Activated naive CD4-positive, alpha-beta T cell treated with anti-CD3 and anti-CD28 coated beads for 36 hours (primary cell): Measurements from ENCODE around the gene CLCA4. TPM values are rescaled to one million over a fixed set of nuclear protein-coding genes. Genes with fewer than 3 reads are reported as not detected.
A peak's percentile ranks its signal among the peaks of the same experiment; 100 is the strongest.
"Not testable (repeated sequence)": the region's sequence is repeated elsewhere in the genome, so short reads cannot be mapped to it uniquely, and the experiment has no call there.

Experiments
- CTCF ChIA-PET: fragments of 350-600 bp; sonication (Branson Sonifier 250); formaldehyde crosslinking; loops from one replicate; lab custom pipeline; 2021; ENCODE audit warnings: antibody characterized with exemption; lab: Charles Lee
- DNase-seq: peaks from one replicate; pipeline ENCODE4 v3.0.0-alpha.2; 2020
- H3K27ac Mint-ChIP-seq: one replicate; pipeline ENCODE4 v1.8.0; 2021; ENCODE audit warnings: mild to moderate bottlenecking, mixed read lengths
- H3K27me3 Mint-ChIP-seq: one replicate; pipeline ENCODE4 v1.8.0; 2021; ENCODE audit warnings: low read depth, mixed read lengths
- H3K36me3 Mint-ChIP-seq: one replicate; pipeline ENCODE4 v1.8.0; 2021; ENCODE audit warnings: low read depth, mixed read lengths
- H3K4me1 Mint-ChIP-seq: one replicate; pipeline ENCODE4 v1.8.0; 2021; ENCODE audit warnings: low read depth, mixed read lengths
- H3K4me3 Mint-ChIP-seq: one replicate; pipeline ENCODE4 v1.8.0; 2021; ENCODE audit warnings: mild to moderate bottlenecking, moderate library complexity, mixed read lengths
- H3K9me3 Mint-ChIP-seq: one replicate; pipeline ENCODE4 v1.8.0; 2021; ENCODE audit warnings: mixed read lengths
- intact Hi-C: fragments of 100-400 bp; cut with micrococcal nuclease; formaldehyde crosslinking; loops from one replicate; pipeline ENCODE4 v1.15.1; 2023
- total RNA-seq, 2 experiments: library from RNA; stranded (reverse); gene quantifications; one replicate each; pipeline ENCODE4 v1.2.3, GENCODE V29; 2021

CLCA4 gene
- total RNA-seq, 2 experiments from 2014 or later, result not detected

GRCh38 chr1:86581231-86581630 lies 34.4 kb downstream of the CLCA4 start:
- H3K4me3 Mint-ChIP-seq, result no peak overlapping the region
- DNase-seq, result no peak
- intact Hi-C loops, result no loop called here
- no peaks in the 10 kb centered on the region for H3K9me3 Mint-ChIP-seq
- CTCF ChIA-PET, result no interaction called here
- no peaks in the 10 kb centered on the region for H3K4me1 Mint-ChIP-seq
- peaks cover 2% of the 10 kb centered on the region for H3K27me3 Mint-ChIP-seq
- no peaks in the 10 kb centered on the region for H3K36me3 Mint-ChIP-seq
- no peak overlapping the region for H3K27ac Mint-ChIP-seq

- no peaks in the 10 kb centered on the region for H3K9me3 Mint-ChIP-seq
- H3K27me3 Mint-ChIP-seq, result no peaks in the 10 kb centered on the region
- no peak overlapping the region for H3K27ac Mint-ChIP-seq
- intact Hi-C loops, result no loop called here
- no peaks in the 10 kb centered on the region for H3K36me3 Mint-ChIP-seq
- DNase-seq, result no peak
- CTCF ChIA-PET, result no interaction called here
- no peaks in the 10 kb centered on the region for H3K4me1 Mint-ChIP-seq
- no peak overlapping the region for H3K4me3 Mint-ChIP-seq
These were observed 35.3 kb downstream of the CLCA4 start for GRCh38 chr1:86582161-86582560.

GRCh38 chr1:86583032-86583431 lies 36.2 kb downstream of the CLCA4 start:
- no peak overlapping the region for H3K27ac Mint-ChIP-seq
- H3K4me1 Mint-ChIP-seq, result no peaks in the 10 kb centered on the region
- intact Hi-C loops, result no loop called here
- CTCF ChIA-PET, result no interaction called here
- H3K4me3 Mint-ChIP-seq, result no peak overlapping the region
- no peaks in the 10 kb centered on the region for H3K9me3 Mint-ChIP-seq
- H3K27me3 Mint-ChIP-seq, result peaks cover 5% of the 10 kb centered on the region
- no peaks in the 10 kb centered on the region for H3K36me3 Mint-ChIP-seq
- no peak for DNase-seq

GRCh38 chr1:86583593-86583992 lies 36.7 kb downstream of the CLCA4 start:
- Mint-ChIP-seq H3K4me1 (no peaks in the 10 kb centered on the region), H3K9me3 (no peaks in the 10 kb centered on the region), H3K27ac (no peak overlapping the region), H3K27me3 (peaks cover 5% of the 10 kb centered on the region), H3K4me3 (no peak overlapping the region), H3K36me3 (no peaks in the 10 kb centered on the region)
- intact Hi-C loops, result no loop called here
- no peak for DNase-seq
- CTCF ChIA-PET, result no interaction called here

- CTCF ChIA-PET, result no interaction called here
- H3K4me3 Mint-ChIP-seq, result no peak overlapping the region
- no peaks in the 10 kb centered on the region for H3K4me1 Mint-ChIP-seq
- H3K9me3 Mint-ChIP-seq, result peaks cover 8% of the 10 kb centered on the region
- H3K27me3 Mint-ChIP-seq, result peaks cover 4% of the 10 kb centered on the region
- intact Hi-C loops, result no loop called here
- no peak for DNase-seq
- H3K27ac Mint-ChIP-seq, result no peak overlapping the region
- H3K36me3 Mint-ChIP-seq, result no peaks in the 10 kb centered on the region
These were observed 47.4 kb downstream of the CLCA4 start for GRCh38 chr1:86594284-86594770.

- CTCF ChIA-PET, result interaction anchor here (1.3 kb wide), 1 partner anchor 95 kb away, joined by 3 read pairs; no protein-coding TSS in a partner anchor
- no peak overlapping the region for H3K27ac Mint-ChIP-seq
- H3K4me3 Mint-ChIP-seq, result no peak overlapping the region
- no peaks in the 10 kb centered on the region for H3K4me1 Mint-ChIP-seq
- intact Hi-C loops, result no loop called here
- H3K36me3 Mint-ChIP-seq, result no peaks in the 10 kb centered on the region
- peaks cover 14% of the 10 kb centered on the region for H3K9me3 Mint-ChIP-seq
- peaks cover 2% of the 10 kb centered on the region for H3K27me3 Mint-ChIP-seq
- DNase-seq, result no peak
These were observed 49.3 kb downstream of the CLCA4 start for GRCh38 chr1:86596224-86596623.

- H3K27me3 Mint-ChIP-seq, result peaks cover under 1% of the 10 kb centered on the region
- peaks cover 17% of the 10 kb centered on the region for H3K9me3 Mint-ChIP-seq
- DNase-seq, result no peak
- H3K4me3 Mint-ChIP-seq, result no peak overlapping the region
- CTCF ChIA-PET, result interaction anchor here (1.3 kb wide), 1 partner anchor 95 kb away, joined by 3 read pairs; no protein-coding TSS in a partner anchor
- no peak overlapping the region for H3K27ac Mint-ChIP-seq
- H3K4me1 Mint-ChIP-seq, result no peaks in the 10 kb centered on the region
- intact Hi-C loops, result no loop called here
- H3K36me3 Mint-ChIP-seq, result no peaks in the 10 kb centered on the region
These were observed 49.9 kb downstream of the CLCA4 start for GRCh38 chr1:86596741-86597290.

GRCh38 chr1:86606080-86606479 lies 59.2 kb downstream of the CLCA4 start:
- H3K27ac Mint-ChIP-seq, CTCF ChIA-PET, H3K4me1 Mint-ChIP-seq, H3K36me3 Mint-ChIP-seq, intact Hi-C loops, H3K27me3 Mint-ChIP-seq, DNase-seq, H3K4me3 Mint-ChIP-seq, H3K9me3 Mint-ChIP-seq: not testable (repeated sequence)

- DNase-seq, result no peak
- H3K4me1 Mint-ChIP-seq, result peaks cover 4% of the 10 kb centered on the region
- peaks cover 11% of the 10 kb centered on the region for H3K27me3 Mint-ChIP-seq
- peaks cover 20% of the 10 kb centered on the region for H3K9me3 Mint-ChIP-seq
- CTCF ChIA-PET, result no interaction called here
- no peak overlapping the region for H3K4me3 Mint-ChIP-seq
- intact Hi-C loops, result no loop called here
- no peak overlapping the region for H3K27ac Mint-ChIP-seq
- peaks cover 4% of the 10 kb centered on the region for H3K36me3 Mint-ChIP-seq
These were observed 69.6 kb downstream of the CLCA4 start for GRCh38 chr1:86616433-86616832.

GRCh38 chr1:86616871-86617270 lies 70.0 kb downstream of the CLCA4 start:
- H3K27me3 Mint-ChIP-seq, result peaks cover 11% of the 10 kb centered on the region
- CTCF ChIA-PET, result no interaction called here
- DNase-seq, result peak; percentile 12
- peaks cover 4% of the 10 kb centered on the region for H3K4me1 Mint-ChIP-seq
- no peak overlapping the region for H3K27ac Mint-ChIP-seq
- peaks cover 18% of the 10 kb centered on the region for H3K9me3 Mint-ChIP-seq
- no peak overlapping the region for H3K4me3 Mint-ChIP-seq
- intact Hi-C loops, result no loop called here
- peaks cover 4% of the 10 kb centered on the region for H3K36me3 Mint-ChIP-seq

- Mint-ChIP-seq H3K27me3 (peaks cover 9% of the 10 kb centered on the region), H3K36me3 (no peaks in the 10 kb centered on the region), H3K4me3 (no peak overlapping the region), H3K27ac (no peak overlapping the region), H3K9me3 (peaks cover 5% of the 10 kb centered on the region), H3K4me1 (peaks cover 4% of the 10 kb centered on the region)
- no peak for DNase-seq
- CTCF ChIA-PET, result no interaction called here
- intact Hi-C loops, result no loop called here
These were observed 71.5 kb downstream of the CLCA4 start for GRCh38 chr1:86618358-86618757.

GRCh38 chr1:86619313-86619712 lies 72.4 kb downstream of the CLCA4 start:
- Mint-ChIP-seq H3K9me3 (peaks cover 2% of the 10 kb centered on the region), H3K36me3 (no peaks in the 10 kb centered on the region), H3K4me3 (no peak overlapping the region), H3K27ac (no peak overlapping the region), H3K27me3 (peaks cover 7% of the 10 kb centered on the region), H3K4me1 (peaks cover 4% of the 10 kb centered on the region)
- CTCF ChIA-PET, result no interaction called here
- no peak for DNase-seq
- intact Hi-C loops, result no loop called here

- CTCF ChIA-PET, result interaction anchor here (0.6 kb wide), 1 partner anchor 52 kb away, joined by 3 read pairs; no protein-coding TSS in a partner anchor
- H3K27me3 Mint-ChIP-seq, result peaks cover 2% of the 10 kb centered on the region
- H3K36me3 Mint-ChIP-seq, result no peaks in the 10 kb centered on the region
- no peak for DNase-seq
- intact Hi-C loops, result no loop called here
- H3K4me3 Mint-ChIP-seq, result no peak overlapping the region
- H3K27ac Mint-ChIP-seq, result no peak overlapping the region
- peaks cover 11% of the 10 kb centered on the region for H3K9me3 Mint-ChIP-seq
- H3K4me1 Mint-ChIP-seq, result peaks cover 4% of the 10 kb centered on the region
These were observed 74.4 kb downstream of the CLCA4 start for GRCh38 chr1:86621286-86621685.
